Muscle layer of colon (tissue), 2 donors: Measurements from ENCODE around the gene BEGAIN.
"Not testable (repeated sequence)": the region's sequence is repeated elsewhere in the genome, so short reads cannot be mapped to it uniquely, and the experiment has no call there.

ENCODE experiments used
- H3K27ac ChIP-seq: one replicate; pipeline ENCODE4 v1.7.0; 2013; ENCODE audit warnings: low read depth, mild to moderate bottlenecking, low read length, moderate library complexity
- H3K27me3 ChIP-seq, 2 donors: one replicate each; pipeline ENCODE4 v1.7.0; 2013; ENCODE audit warnings: low read length in 2 of 2, mild to moderate bottlenecking in 2 of 2; ENCODE audit not compliant: insufficient read depth in 2 of 2, control insufficient read depth in 1 of 2
- H3K36me3 ChIP-seq: one replicate; pipeline ENCODE4 v1.7.0; 2013; ENCODE audit warnings: mild to moderate bottlenecking, low read length; ENCODE audit not compliant: insufficient read depth
- H3K4me1 ChIP-seq: one replicate; pipeline ENCODE4 v1.7.0; 2013; ENCODE audit warnings: mild to moderate bottlenecking, low read length; ENCODE audit not compliant: insufficient read depth
- H3K4me3 ChIP-seq, 2 donors: one replicate each; pipeline ENCODE4 v1.7.0; 2013; ENCODE audit warnings: low read length in 2 of 2, low read depth in 1 of 2, mild to moderate bottlenecking in 1 of 2, moderate library complexity in 1 of 2
- H3K9ac ChIP-seq: one replicate; pipeline ENCODE4 v1.7.0; 2013; ENCODE audit warnings: low read length
- H3K9me3 ChIP-seq: one replicate; pipeline ENCODE4 v1.7.0; 2013; ENCODE audit warnings: mild to moderate bottlenecking, low read length
- donor health status: abdominal sarcoma.
- donor health status: Adenocarcinoma of cecum.

Gene BEGAIN

GRCh38 chr14:100526057-100526456, 61.2 kb downstream of the BEGAIN start:
- peaks cover 13% of the 10 kb centered on the region for H3K36me3 ChIP-seq

GRCh38 chr14:100525615-100526014, 61.6 kb downstream of the BEGAIN start:
- no peaks in the 10 kb centered on the region for H3K9me3 ChIP-seq
- no peak overlapping the region for H3K27ac ChIP-seq
- H3K36me3 ChIP-seq: peaks cover 13% of the 10 kb centered on the region
- no peak overlapping the region for H3K9ac ChIP-seq
- H3K27me3 ChIP-seq: no peaks in the 10 kb centered on the region
- no peak overlapping the region for H3K4me3 ChIP-seq
- H3K4me1 ChIP-seq: no peaks in the 10 kb centered on the region

More at GRCh38 chr14:100526057-100526456, 61.2 kb downstream of the BEGAIN start:
- Histone ChIP-seq H3K4me3 (no peak overlapping the region), H3K4me1 (no peaks in the 10 kb centered on the region), H3K27ac (no peak overlapping the region), H3K9me3 (no peaks in the 10 kb centered on the region), H3K9ac (no peak overlapping the region), H3K27me3 (no peaks in the 10 kb centered on the region)

GRCh38 chr14:100524933-100525243, 62.3 kb downstream of the BEGAIN start:
- H3K9ac ChIP-seq: no peak overlapping the region
- peaks cover 13% of the 10 kb centered on the region for H3K36me3 ChIP-seq
- no peaks in the 10 kb centered on the region for H3K27me3 ChIP-seq
- H3K9me3 ChIP-seq: no peaks in the 10 kb centered on the region
- no peaks in the 10 kb centered on the region for H3K4me1 ChIP-seq
- H3K27ac ChIP-seq: no peak overlapping the region
- H3K4me3 ChIP-seq: no peak overlapping the region

- Histone ChIP-seq H3K4me3 (no peak overlapping the region), H3K4me1 (no peaks in the 10 kb centered on the region), H3K9ac (no peak overlapping the region), H3K27me3 (no peaks in the 10 kb centered on the region), H3K36me3 (peaks cover 12% of the 10 kb centered on the region), H3K27ac (no peak overlapping the region), H3K9me3 (no peaks in the 10 kb centered on the region)
Measured at GRCh38 chr14:100524233-100524932, 62.8 kb downstream of the BEGAIN start.

- Histone ChIP-seq H3K9ac (no peak overlapping the region), H3K4me1 (no peaks in the 10 kb centered on the region), H3K27me3 (no peaks in the 10 kb centered on the region), H3K36me3 (peaks cover 9% of the 10 kb centered on the region), H3K9me3 (no peaks in the 10 kb centered on the region), H3K27ac (no peak overlapping the region), H3K4me3 (no peak overlapping the region)
Measured at GRCh38 chr14:100523843-100524169, 63.4 kb downstream of the BEGAIN start.

GRCh38 chr14:100523131-100523842, 63.9 kb downstream of the BEGAIN start:
- Histone ChIP-seq H3K4me3 (no peak overlapping the region), H3K36me3 (peaks cover 9% of the 10 kb centered on the region), H3K27me3 (no peaks in the 10 kb centered on the region), H3K9me3 (no peaks in the 10 kb centered on the region), H3K9ac (no peak overlapping the region), H3K27ac (no peak overlapping the region), H3K4me1 (no peaks in the 10 kb centered on the region)

- Histone ChIP-seq H3K9me3 (no peaks in the 10 kb centered on the region), H3K36me3 (peaks cover 9% of the 10 kb centered on the region), H3K9ac (no peak overlapping the region), H3K4me1 (no peaks in the 10 kb centered on the region), H3K4me3 (no peak overlapping the region), H3K27ac (no peak overlapping the region), H3K27me3 (no peaks in the 10 kb centered on the region)
Measured at GRCh38 chr14:100522616-100523099, 64.6 kb downstream of the BEGAIN start.

GRCh38 chr14:100506053-100506452, 81.2 kb downstream of the BEGAIN start:
- H3K27me3 ChIP-seq, H3K27ac ChIP-seq, H3K4me3 ChIP-seq, H3K9ac ChIP-seq, H3K36me3 ChIP-seq, H3K4me1 ChIP-seq: not testable (repeated sequence)
- H3K9me3 ChIP-seq: peaks cover 10% of the 10 kb centered on the region

- no peak overlapping the region for H3K4me3 ChIP-seq
- no peak overlapping the region for H3K27ac ChIP-seq
- H3K9me3 ChIP-seq: peaks cover 10% of the 10 kb centered on the region
- H3K9ac ChIP-seq: no peak overlapping the region
- H3K36me3 ChIP-seq: no peaks in the 10 kb centered on the region
- H3K4me1 ChIP-seq: no peaks in the 10 kb centered on the region
- H3K27me3 ChIP-seq: no peaks in the 10 kb centered on the region
Measured at GRCh38 chr14:100504372-100505078, 82.7 kb downstream of the BEGAIN start.

GRCh38 chr14:100503251-100503650, 84.0 kb downstream of the BEGAIN start:
- no peak overlapping the region for H3K9ac ChIP-seq
- no peaks in the 10 kb centered on the region for H3K4me1 ChIP-seq
- no peaks in the 10 kb centered on the region for H3K36me3 ChIP-seq
- no peak overlapping the region for H3K4me3 ChIP-seq
- no peak overlapping the region for H3K27ac ChIP-seq
- H3K27me3 ChIP-seq: no peaks in the 10 kb centered on the region
- H3K9me3 ChIP-seq: peaks cover 10% of the 10 kb centered on the region

GRCh38 chr14:100502622-100503220, 84.5 kb downstream of the BEGAIN start:
- no peak overlapping the region for H3K9ac ChIP-seq
- H3K4me1 ChIP-seq: no peaks in the 10 kb centered on the region
- no peak overlapping the region for H3K4me3 ChIP-seq
- H3K9me3 ChIP-seq: peaks cover 10% of the 10 kb centered on the region
- no peak overlapping the region for H3K27ac ChIP-seq
- no peaks in the 10 kb centered on the region for H3K36me3 ChIP-seq
- H3K27me3 ChIP-seq: no peaks in the 10 kb centered on the region
